Naive thymus-derived CD8-positive, alpha-beta T cell (primary cell): ENCODE data around the gene ZNF668. TPM values are rescaled to one million over a fixed set of nuclear protein-coding genes. Genes with fewer than 3 reads are reported as not detected.
"Not testable (repeated sequence)": the region's sequence is repeated elsewhere in the genome, so short reads cannot be mapped to it uniquely, and the experiment has no call there.

Experiments used
- ATAC-seq, 2 donors: fragments of 150-1000 bp; cut with Tn5 transposase in 1 of 2; sonication (Bioruptor Pico), chemical (Tn5 transposase) in 1 of 2; 1 replicate in 1 of 2; 2 replicates in 1 of 2; pipeline ENCODE4 v1.10.0; 2021; ENCODE audit warnings: mild to moderate bottlenecking in 2 of 2, moderate library complexity in 2 of 2
- POLR2A ChIA-PET: fragments of 350-600 bp; sonication (Branson Sonifier 250); formaldehyde crosslinking; loops from one replicate; lab custom pipeline; 2021; ENCODE audit warnings: antibody characterized with exemption; lab: Charles Lee
- DNase-seq, 10 donors: peaks; one replicate each; pipeline versions ENCODE4 v3.0.0 to v3.0.0-alpha.2; 2020 to 2022
- H3K27ac Mint-ChIP-seq, 10 donors: one replicate each; pipeline ENCODE4 v1.8.0; 2020 to 2022; ENCODE audit warnings: mild to moderate bottlenecking in 10 of 10, mixed read lengths in 10 of 10, moderate library complexity in 4 of 10, inconsistent platforms in 1 of 10
- H3K27me3 Mint-ChIP-seq, 5 donors: one replicate each; pipeline ENCODE4 v1.8.0; 2021 to 2022; ENCODE audit warnings: mixed read lengths in 5 of 5
- H3K36me3 Mint-ChIP-seq, 3 donors: one replicate each; pipeline ENCODE4 v1.8.0; 2020 to 2022; ENCODE audit warnings: mixed read lengths in 3 of 3, mild to moderate bottlenecking in 2 of 3, inconsistent platforms in 1 of 3
- H3K4me1 Mint-ChIP-seq, 4 donors: one replicate each; pipeline ENCODE4 v1.8.0; 2021 to 2022; ENCODE audit warnings: mixed read lengths in 4 of 4
- H3K4me3 Mint-ChIP-seq, 10 donors: one replicate each; pipeline ENCODE4 v1.8.0; 2020 to 2022; ENCODE audit warnings: mild to moderate bottlenecking in 10 of 10, mixed read lengths in 10 of 10, moderate library complexity in 6 of 10, inconsistent platforms in 1 of 10
- H3K9me3 Mint-ChIP-seq, 9 donors: one replicate each; pipeline ENCODE4 v1.8.0; 2020 to 2022; ENCODE audit warnings: mixed read lengths in 9 of 9, mild to moderate bottlenecking in 3 of 9, inconsistent platforms in 1 of 9, moderate library complexity in 1 of 9
- polyA plus RNA-seq, 3 donors: library from polyadenylated mRNA; unstranded; fragments of 300-500 nt; fragmentation: Illumina TruSeq; gene quantifications; one replicate each; pipeline ENCODE4 v1.2.3, GENCODE V29; 2021
- total RNA-seq, 8 experiments: library from RNA in 2 of 8; stranded (reverse) in 2 of 8; gene quantifications; one replicate each; pipeline ENCODE4 v1.2.3 and lab custom pipeline; 2021 to 2026

ZNF668 gene
- total and polyA plus RNA-seq, 5 experiments from 2014 or later, result 4.2 to 13.7 (median 9.1) TPM

DNA sequence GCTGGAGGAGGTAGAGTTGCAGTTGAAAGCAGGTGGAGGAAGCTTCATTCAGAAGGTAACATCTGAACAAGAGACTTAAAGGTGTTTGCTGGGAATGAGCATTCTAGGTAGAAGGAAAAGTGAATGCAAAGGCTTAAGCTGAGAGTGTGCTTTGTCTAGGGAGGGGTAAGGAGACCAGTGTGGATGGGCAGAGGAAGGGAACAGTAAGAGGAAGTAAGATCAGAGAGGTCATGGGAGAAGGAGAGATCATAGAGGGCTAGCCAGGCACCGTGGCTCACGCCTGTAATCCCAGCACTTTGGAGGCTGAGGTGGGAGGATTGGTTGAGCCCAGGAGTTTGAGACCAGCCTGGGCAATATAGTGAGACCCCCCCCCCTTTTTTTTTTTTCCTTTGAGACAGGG lies 37.3 kb downstream of the ZNF668 start:
- ATAC-seq, result no peak
- no peak for DNase-seq
- peak overlapping the region in 3 of 10 donors; percentile 1 to 13 (median 9) for H3K27ac Mint-ChIP-seq
- POLR2A ChIA-PET, result no interaction called here
- peaks cover 21 to 37% (median 34%) of the 10 kb centered on the region in 4 donors for H3K4me1 Mint-ChIP-seq
- H3K36me3 Mint-ChIP-seq, result peaks cover 0 to 49% (median 3%) of the 10 kb centered on the region in 3 donors
- peaks cover 0 to 3% (median 0%) of the 10 kb centered on the region in 5 donors for H3K27me3 Mint-ChIP-seq
- peak overlapping the region in 1 of 10 donors; percentile 43 for H3K4me3 Mint-ChIP-seq
- no peaks in the 10 kb centered on the region for H3K9me3 Mint-ChIP-seq

DNA sequence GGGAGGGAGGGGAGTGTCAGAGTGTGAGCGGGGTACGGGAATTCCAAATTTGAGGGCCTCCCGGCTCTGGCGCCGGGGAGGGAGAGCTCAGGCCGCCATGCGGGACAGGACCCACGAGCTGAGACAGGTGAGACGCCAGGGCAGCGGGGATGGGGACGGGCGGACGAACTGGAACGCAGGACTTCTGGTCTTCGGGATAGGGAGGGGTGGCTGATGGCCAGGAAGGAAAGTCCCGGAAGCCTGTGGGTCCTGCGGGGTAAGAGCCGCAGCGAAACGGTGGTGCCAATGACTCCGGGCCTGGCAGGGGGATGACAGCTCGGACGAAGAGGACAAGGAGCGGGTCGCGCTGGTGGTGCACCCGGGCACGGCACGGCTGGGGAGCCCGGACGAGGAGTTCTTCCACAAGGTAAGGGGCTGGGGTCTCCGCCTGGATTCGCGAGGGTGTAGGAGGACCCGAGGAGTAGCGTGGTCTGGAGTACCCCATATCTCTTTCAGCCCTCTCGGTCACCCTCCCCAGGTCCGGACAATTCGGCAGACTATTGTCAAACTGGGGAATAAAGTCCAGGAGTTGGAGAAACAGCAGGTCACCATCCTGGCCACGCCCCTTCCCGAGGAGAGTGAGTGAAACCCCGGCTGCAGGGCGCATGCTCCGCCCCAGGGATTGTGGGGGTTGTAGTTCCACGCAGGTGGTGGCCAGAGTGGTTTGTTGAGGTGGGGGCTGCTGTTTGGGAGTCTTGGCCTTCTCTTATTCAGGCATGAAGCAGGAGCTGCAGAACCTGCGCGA lies 40.1 kb downstream of the ZNF668 start:
- Mint-ChIP-seq H3K4me1 (peaks cover 19 to 39% (median 34%) of the 10 kb centered on the region in 4 donors), H3K27ac (peak overlapping the region; percentile 93 to 100 (median 99)), H3K9me3 (no peaks in the 10 kb centered on the region), H3K36me3 (peaks cover 0 to 28% (median 3%) of the 10 kb centered on the region in 3 donors), H3K27me3 (peaks cover 0 to 3% (median 0%) of the 10 kb centered on the region in 5 donors), H3K4me3 (peak overlapping the region; percentile 95 to 100 (median 98))
- POLR2A ChIA-PET, result interaction anchor here (0.6 to 3.6 kb wide), 7 partner anchors 16 to 146 kb away, joined by 3 to 26 read pairs (median 4); partner anchors contain the start of genes FUS, KAT8, ZNF646 and ZNF668
- peak; percentile 24 to 46 for ATAC-seq
- peak; percentile 76 to 91 (median 84) for DNase-seq

DNA sequence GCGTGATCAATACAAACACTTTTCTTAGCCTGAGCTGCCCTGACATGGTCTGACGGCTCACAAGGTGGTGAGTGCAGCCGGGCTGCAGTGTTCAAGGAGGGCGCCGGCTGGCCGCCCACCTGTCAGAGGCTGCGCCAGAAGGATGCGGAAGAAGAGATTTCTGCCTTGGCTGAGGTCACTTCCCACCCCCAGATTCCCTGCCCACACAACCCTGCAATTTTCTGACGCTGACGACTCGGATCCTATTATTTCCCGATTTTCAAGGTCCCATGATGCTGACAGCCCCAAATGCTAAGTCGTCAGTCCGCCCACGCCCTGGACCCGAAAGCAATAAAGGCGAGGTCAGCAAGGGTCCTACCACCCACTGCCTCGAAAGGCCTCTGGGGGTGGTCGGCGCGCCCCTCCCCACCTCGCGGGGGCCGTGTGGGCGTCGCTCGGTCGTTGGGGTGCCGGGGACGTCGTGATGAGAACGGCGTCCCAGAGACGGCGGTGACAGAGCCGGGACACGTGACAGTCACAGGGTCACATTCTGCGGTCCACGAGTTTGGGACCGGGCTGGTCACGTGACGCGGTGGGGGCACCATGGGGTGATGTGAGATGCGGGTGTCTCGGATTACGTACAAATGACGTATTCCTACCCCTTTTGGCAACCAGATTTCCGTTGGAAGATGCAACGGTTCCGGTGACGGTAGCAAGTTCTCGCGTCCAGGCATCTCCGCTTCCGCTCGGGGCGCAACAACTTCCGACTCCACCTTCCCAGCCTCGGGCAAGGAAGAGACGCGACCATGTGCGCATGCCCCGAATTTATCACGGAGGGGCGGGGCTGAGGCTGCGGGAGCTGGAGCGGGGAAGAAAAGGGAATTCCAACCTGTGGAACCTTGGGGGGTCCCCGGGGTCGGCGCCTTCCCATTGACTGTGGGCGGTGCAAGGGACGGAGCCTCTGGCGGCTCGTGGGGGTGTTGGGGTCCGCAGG lies 41.0 kb downstream of the ZNF668 start, which contains the start of gene STX4:
STX4 (plus strand) TSS at position 823 of the 973 bp plus-strand sequence. CDS start 248 bp downstream, outside the sequence.
- Mint-ChIP-seq H3K27ac (peak within 1 kb of the TSS; percentile 93 to 100 (median 99)), H3K4me1 (peaks cover 16 to 39% (median 34%) of the 10 kb centered on the region in 4 donors), H3K36me3 (peaks cover 0 to 24% (median 0%) of the 10 kb centered on the region in 3 donors), H3K9me3 (no peaks in the 10 kb centered on the region), H3K4me3 (peak within 1 kb of the TSS; percentile 95 to 100 (median 98)), H3K27me3 (peaks cover 0 to 3% (median 0%) of the 10 kb centered on the region in 5 donors)
- peak; percentile 92 to 99 (median 97) for DNase-seq
- peak; percentile 77 to 84 for ATAC-seq
- POLR2A ChIA-PET, result interaction anchor here (0.5 to 3.6 kb wide), 7 partner anchors 41 to 521 kb away, joined by 3 to 26 read pairs (median 6); partner anchors contain the start of genes FUS, KAT8, ZNF646 and ZNF668

DNA sequence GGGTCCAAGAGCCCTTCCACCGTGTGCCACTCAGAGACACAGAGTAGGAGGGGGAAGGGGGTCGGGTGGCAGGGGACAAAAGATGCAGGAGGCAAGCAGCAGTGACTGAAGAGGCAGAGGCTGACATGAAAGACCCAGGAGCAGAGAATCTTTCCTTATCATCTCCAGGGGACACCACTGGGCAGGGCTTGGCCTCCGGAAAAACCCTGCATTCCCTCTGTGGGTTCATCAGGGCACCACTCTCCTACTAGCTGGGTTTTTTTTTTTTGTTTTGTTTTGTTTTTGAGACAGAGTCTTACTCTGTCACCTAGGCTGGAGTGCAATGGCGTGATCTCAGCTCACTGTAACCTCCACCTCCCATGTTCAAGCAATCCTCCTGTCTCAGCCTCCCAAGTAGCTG lies 42.8 kb downstream of the ZNF668 start:
- Mint-ChIP-seq H3K36me3 (peaks cover 0 to 16% (median 0%) of the 10 kb centered on the region in 3 donors), H3K27me3 (peaks cover 0 to 3% (median 0%) of the 10 kb centered on the region in 5 donors), H3K4me3 (peak overlapping the region in 2 of 10 donors; percentile 22 to 39), H3K27ac (peak overlapping the region in 7 of 10 donors; percentile 25 to 99 (median 99)), H3K4me1 (peaks cover 12 to 35% (median 32%) of the 10 kb centered on the region in 4 donors), H3K9me3 (no peaks in the 10 kb centered on the region)
- DNase-seq (no peak), ATAC-seq (no peak)
- POLR2A ChIA-PET, result interaction anchor here (0.6 to 3.6 kb wide), 2 partner anchors 111 to 139 kb away, joined by 4 to 16 read pairs; no protein-coding TSS in a partner anchor

DNA sequence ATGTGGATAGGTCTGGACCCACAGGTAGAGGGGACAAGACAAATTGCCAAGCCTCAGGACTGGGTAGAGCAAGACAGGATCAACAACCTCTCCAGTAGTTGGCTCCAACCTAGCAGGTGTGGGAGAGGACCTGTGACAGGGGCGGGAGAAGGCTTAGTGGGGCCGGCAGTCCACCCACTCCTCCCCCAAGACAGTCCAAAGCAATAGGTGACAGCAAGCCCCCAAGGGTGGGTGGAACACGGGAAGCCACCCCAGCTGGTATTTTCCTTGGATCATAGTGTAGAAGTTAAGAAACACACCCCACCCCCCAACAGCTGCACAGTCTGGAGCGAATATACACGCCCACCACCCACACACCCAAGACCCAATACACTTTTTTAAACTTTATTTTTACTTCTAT lies 44.8 kb downstream of the ZNF668 start:
- H3K4me3 Mint-ChIP-seq, result no peak overlapping the region
- POLR2A ChIA-PET, result no interaction called here
- DNase-seq (no peak), ATAC-seq (no peak)
- peaks cover 0 to 4% (median 0%) of the 10 kb centered on the region in 3 donors for H3K36me3 Mint-ChIP-seq
- H3K27ac Mint-ChIP-seq, result peak overlapping the region in 2 of 10 donors; percentile 12 to 15
- H3K9me3 Mint-ChIP-seq, result no peaks in the 10 kb centered on the region
- H3K4me1 Mint-ChIP-seq, result peaks cover 9 to 24% (median 18%) of the 10 kb centered on the region in 4 donors
- H3K27me3 Mint-ChIP-seq, result peaks cover 0 to 3% (median 0%) of the 10 kb centered on the region in 5 donors

DNA sequence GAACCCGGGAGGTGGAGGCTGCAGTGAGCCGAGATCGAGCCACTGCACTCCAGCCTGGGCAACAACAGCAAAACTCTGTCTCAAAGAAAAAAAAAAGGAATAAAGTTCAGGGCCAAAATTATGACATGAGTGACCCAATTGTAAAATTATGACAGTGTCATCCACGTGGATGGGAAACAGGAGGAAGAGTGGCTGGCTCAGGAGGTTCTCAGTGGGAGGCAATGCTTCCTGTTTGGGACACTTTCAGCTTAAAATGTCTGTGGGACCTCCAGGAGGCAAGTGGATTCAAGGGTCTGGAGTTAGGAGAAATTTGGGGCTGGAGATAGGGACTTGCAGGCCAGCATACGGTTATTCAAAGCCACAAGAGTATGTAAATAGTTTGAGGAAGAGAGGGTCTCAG lies 48.7 kb downstream of the ZNF668 start:
- Mint-ChIP-seq H3K4me3 (no peak overlapping the region), H3K9me3 (no peaks in the 10 kb centered on the region), H3K27ac (peak overlapping the region in 2 of 10 donors; percentile 16 to 35), H3K27me3 (no peaks in the 10 kb centered on the region), H3K4me1 (peaks cover 0 to 4% (median 1%) of the 10 kb centered on the region in 4 donors), H3K36me3 (no peaks in the 10 kb centered on the region)
- ATAC-seq (no peak), DNase-seq (no peak)
- POLR2A ChIA-PET, result no interaction called here

DNA sequence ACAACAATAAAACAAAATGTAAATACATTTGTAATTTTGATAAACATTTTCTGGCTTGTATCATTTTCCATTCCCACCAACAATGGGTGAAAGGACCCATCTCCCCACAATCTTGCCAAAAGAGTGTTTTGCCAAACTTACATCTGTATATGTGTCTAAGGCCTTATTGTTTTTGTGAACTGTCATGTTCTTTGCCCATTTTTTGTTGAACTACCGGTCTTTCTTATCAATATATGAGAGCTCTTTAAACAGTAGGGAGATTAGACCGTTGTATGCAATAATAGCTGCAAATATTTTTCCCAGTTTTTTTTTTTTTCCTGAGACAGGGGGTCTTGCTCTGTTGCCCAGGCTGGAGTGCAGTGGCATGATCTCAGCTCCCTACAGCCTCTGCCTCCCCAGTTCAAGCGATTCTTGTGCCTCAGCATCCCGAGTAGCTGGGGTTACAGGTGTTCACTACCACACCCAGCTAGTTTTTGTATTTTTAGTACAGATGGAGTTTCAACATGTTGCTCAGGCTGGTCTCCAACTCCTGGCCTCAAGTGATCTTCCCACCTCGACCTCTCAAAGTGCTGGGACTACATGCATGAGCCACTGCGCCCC lies 50.3 kb downstream of the ZNF668 start:
- DNase-seq (no peak), ATAC-seq (no peak)
- no peak overlapping the region for H3K4me3 Mint-ChIP-seq
- peak overlapping the region in 2 of 10 donors; percentile 9 to 63 for H3K27ac Mint-ChIP-seq
- no peaks in the 10 kb centered on the region for H3K36me3 Mint-ChIP-seq
- H3K27me3 Mint-ChIP-seq, result no peaks in the 10 kb centered on the region
- POLR2A ChIA-PET, result interaction anchor here (0.8 kb wide), 1 partner anchor 11 kb away, joined by 3 read pairs; no protein-coding TSS in a partner anchor
- peaks cover 0 to 4% (median 1%) of the 10 kb centered on the region in 4 donors for H3K4me1 Mint-ChIP-seq
- H3K9me3 Mint-ChIP-seq, result no peaks in the 10 kb centered on the region

DNA sequence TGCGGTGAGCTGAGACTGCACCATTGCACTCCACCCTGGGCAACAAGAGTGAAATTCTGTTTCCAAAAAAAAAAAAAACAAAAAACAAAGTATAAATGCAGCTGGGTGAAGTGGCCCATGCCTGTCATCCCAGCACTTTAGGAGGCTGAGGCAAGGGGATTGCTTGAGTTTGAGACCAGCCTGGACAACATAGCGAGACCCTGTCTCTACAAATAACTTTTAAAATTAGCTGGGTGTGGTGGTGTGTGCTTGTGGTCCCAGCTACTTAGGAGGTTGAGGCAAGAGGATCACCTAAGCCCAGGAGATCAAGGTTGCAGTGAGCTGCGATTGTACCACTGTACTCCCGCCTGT lies 50.8 kb downstream of the ZNF668 start:
- POLR2A ChIA-PET, result interaction anchor here (0.8 kb wide), 1 partner anchor 12 kb away, joined by 3 read pairs; no protein-coding TSS in a partner anchor
- ATAC-seq (no peak), DNase-seq (no peak)
- Mint-ChIP-seq H3K9me3 (no peaks in the 10 kb centered on the region), H3K4me3 (no peak overlapping the region), H3K27me3 (no peaks in the 10 kb centered on the region), H3K27ac (no peak overlapping the region), H3K4me1 (peaks cover 0 to 4% (median 1%) of the 10 kb centered on the region in 4 donors), H3K36me3 (no peaks in the 10 kb centered on the region)

DNA sequence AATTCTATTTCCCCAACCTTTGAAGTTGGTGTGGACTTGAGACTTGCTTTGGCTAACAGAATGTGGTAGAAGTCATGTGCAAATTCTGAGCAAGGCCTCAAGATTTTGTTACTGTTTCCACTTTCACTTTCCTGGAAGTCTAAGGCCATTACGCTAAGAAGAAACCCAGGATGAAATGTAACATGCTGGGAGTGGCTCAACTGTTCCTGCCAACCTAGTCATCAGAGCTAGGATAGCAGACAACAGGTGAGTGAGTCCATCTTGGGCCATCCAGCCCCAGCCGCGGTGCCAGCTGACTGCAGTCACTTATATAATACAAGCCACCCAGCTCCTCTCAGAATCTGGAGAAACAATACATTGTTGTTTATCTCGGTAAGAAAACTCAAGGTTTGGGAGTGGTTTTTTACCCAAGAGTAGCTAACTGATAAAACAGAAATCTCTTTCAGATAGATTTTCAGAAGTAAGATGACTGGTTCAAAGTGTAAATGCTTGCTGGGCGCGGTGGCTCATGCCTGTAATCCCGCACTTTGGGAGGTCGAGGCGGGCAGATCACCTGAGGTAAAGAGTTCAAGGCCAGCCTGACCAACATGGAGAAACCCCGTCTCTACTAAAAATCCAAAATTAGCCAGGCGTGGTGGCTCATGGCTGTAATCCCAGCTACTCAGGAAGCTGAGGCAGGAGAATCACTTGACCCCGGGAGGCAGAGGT lies 51.3 kb downstream of the ZNF668 start:
- Mint-ChIP-seq H3K27me3 (no peaks in the 10 kb centered on the region), H3K36me3 (no peaks in the 10 kb centered on the region), H3K9me3 (no peaks in the 10 kb centered on the region), H3K4me1 (peaks cover 0 to 4% (median 1%) of the 10 kb centered on the region in 4 donors), H3K27ac (peak overlapping the region in 2 of 10 donors; percentile 11 to 47), H3K4me3 (no peak overlapping the region)
- ATAC-seq (no peak), DNase-seq (no peak)
- POLR2A ChIA-PET, result no interaction called here

DNA sequence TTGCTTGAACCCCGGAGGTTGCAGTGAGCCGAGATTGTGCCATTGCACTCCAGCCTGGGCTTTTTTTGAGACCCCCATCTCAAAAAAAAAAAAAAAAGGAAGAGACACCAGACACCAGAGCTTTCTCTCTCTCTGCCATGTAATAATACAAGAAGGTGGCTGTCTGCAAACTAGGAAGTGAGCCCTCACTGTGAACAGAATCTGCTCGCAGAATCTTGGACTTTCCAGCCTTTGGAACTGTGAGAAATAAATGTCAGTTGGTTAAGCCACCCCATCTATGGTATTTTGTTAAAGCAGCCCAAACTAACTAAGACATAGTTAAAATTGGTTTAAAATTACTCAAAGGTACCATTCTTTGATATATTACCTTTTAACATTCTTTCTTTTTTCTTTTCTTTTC lies 53.5 kb downstream of the ZNF668 start:
- POLR2A ChIA-PET, result interaction anchor here (0.7 kb wide), 1 partner anchor 851 kb away, joined by 3 read pairs; no protein-coding TSS in a partner anchor
- no peaks in the 10 kb centered on the region for H3K9me3 Mint-ChIP-seq
- H3K4me3 Mint-ChIP-seq, result no peak overlapping the region
- peaks cover 0 to 7% (median 2%) of the 10 kb centered on the region in 5 donors for H3K27me3 Mint-ChIP-seq
- ATAC-seq, result no peak
- no peak for DNase-seq
- H3K27ac Mint-ChIP-seq, result no peak overlapping the region
- H3K36me3 Mint-ChIP-seq, result no peaks in the 10 kb centered on the region
- H3K4me1 Mint-ChIP-seq, result peaks cover 0 to 4% (median 1%) of the 10 kb centered on the region in 4 donors

DNA sequence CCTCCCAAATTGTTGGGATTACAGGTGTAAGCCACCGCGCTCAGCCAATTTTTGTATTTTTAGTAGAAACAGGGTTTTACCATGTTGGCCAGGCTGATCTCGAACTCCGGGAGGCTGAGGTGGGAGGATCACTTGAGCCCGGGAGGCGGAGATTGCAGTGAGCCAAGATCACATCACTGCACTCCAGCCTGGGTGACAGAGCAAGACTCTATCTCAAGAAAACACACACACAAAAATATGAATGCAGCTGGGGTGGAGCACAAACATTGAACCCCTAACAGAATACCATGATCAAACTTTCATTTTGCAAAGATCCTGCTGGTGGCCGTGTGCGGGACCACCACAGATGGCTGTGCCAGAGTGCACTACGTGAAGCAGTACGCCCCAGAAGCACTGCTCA lies 56.3 kb downstream of the ZNF668 start:
- H3K4me3 Mint-ChIP-seq, POLR2A ChIA-PET, H3K27ac Mint-ChIP-seq, DNase-seq, H3K36me3 Mint-ChIP-seq, H3K4me1 Mint-ChIP-seq, H3K9me3 Mint-ChIP-seq, ATAC-seq: not testable (repeated sequence)
- peaks cover 0 to 26% (median 9%) of the 10 kb centered on the region in 5 donors for H3K27me3 Mint-ChIP-seq
